ENCODE results near the gene STOX2. TPM values are rescaled to one million over a fixed set of nuclear protein-coding genes. Genes with fewer than 3 reads are reported as not detected.

Gene STOX2
- total RNA-seq, 1 donor from 2014 or later, result 103 TPM

DNA sequence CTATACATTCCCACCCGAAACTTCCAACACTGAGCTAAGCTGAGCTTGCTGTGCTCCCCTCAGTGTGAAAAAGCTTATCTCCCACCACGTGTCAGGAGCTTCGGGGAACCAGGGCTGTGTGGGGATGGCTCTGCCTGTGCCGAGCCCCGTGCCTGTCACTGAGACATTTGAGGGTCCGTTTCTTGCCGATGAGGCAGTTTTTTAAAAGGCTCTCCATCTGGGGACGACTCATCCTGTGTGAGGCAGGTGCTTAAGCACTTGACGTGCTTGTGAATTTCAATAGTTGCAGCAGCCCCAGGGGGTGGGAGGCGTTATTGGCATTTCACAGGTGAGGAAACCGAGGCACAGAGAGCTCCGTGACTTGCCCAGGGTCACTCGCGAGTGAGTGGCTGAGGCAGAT, 151.8 kb downstream of the STOX2 start:
- TF ChIP-seq, protein P1, sequence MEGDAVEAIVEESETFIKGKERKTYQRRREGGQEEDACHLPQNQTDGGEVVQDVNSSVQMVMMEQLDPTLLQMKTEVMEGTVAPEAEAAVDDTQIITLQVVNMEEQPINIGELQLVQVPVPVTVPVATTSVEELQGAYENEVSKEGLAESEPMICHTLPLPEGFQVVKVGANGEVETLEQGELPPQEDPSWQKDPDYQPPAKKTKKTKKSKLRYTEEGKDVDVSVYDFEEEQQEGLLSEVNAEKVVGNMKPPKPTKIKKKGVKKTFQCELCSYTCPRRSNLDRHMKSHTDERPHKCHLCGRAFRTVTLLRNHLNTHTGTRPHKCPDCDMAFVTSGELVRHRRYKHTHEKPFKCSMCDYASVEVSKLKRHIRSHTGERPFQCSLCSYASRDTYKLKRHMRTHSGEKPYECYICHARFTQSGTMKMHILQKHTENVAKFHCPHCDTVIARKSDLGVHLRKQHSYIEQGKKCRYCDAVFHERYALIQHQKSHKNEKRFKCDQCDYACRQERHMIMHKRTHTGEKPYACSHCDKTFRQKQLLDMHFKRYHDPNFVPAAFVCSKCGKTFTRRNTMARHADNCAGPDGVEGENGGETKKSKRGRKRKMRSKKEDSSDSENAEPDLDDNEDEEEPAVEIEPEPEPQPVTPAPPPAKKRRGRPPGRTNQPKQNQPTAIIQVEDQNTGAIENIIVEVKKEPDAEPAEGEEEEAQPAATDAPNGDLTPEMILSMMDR (IDR thresholded peaks at IDR 0.05; ENCODE audit: unreplicated experiment), result no peak
- Mint-ChIP-seq H3K36me3 (peaks cover 19% of the 10 kb centered on the region), H3K27ac (no peak overlapping the region), H3K27me3 (ENCODE audit: low read depth) (no peaks in the 10 kb centered on the region), H3K4me1 (peaks cover 10% of the 10 kb centered on the region), H3K9me3 (no peaks in the 10 kb centered on the region), H3K4me3 (no peak overlapping the region)
- no peak for DNase-seq (ENCODE audit: low spot score in 2 of 2, unreplicated experiment in 2 of 2)

DNA sequence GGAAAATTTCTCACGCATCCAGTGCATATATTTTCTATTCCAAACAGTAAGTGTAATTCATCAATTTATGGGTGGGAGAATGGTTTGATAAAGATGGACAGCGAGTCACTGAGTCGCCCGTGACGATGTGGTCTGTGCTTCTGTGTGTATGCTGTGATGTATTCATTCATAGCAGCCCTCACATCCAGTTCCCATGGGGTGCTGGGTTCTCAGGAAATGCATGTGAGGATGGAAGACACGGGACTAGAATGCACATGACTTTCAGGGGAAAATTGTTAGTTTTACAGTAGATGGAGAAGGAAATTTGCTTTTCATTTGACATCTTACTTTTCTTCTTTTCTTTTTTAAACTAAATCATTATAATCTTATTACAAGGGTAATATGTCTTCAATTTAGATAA, 152.9 kb downstream of the STOX2 start:
- no peak for DNase-seq (ENCODE audit: low spot score in 2 of 2, unreplicated experiment in 2 of 2)
- H3K36me3 Mint-ChIP-seq, result peaks cover 16% of the 10 kb centered on the region
- no peaks in the 10 kb centered on the region for H3K27me3 Mint-ChIP-seq (ENCODE audit: low read depth)
- H3K9me3 Mint-ChIP-seq, result no peaks in the 10 kb centered on the region
- H3K4me1 Mint-ChIP-seq, result peaks cover 8% of the 10 kb centered on the region
- no peak overlapping the region for H3K27ac Mint-ChIP-seq
- no peak overlapping the region for H3K4me3 Mint-ChIP-seq
- TF ChIP-seq, protein P1 (IDR thresholded peaks at IDR 0.05; ENCODE audit: unreplicated experiment), result no peak

DNA sequence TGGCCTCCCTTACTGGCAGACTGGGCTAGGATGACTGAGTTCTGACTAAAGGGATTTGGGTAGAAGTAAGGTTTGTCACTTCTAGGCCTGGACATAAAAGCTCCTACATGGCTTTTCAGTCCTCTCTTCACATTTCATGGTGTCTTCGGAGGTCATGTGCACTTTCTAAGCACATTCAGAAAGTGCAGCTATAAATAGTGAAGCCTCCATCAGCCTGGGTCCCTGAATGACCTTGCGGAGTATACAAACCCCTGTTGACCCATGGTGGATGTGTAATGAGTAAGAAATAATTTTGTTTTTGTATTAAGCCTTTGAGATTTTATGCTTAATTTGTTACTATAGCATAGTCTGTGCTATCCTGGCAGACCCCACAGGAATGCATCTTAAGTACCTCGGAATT, 154.0 kb downstream of the STOX2 start:
- H3K36me3 Mint-ChIP-seq, result peaks cover 18% of the 10 kb centered on the region
- H3K4me3 Mint-ChIP-seq, result no peak overlapping the region
- no peaks in the 10 kb centered on the region for H3K27me3 Mint-ChIP-seq (ENCODE audit: low read depth)
- H3K4me1 Mint-ChIP-seq, result peaks cover 6% of the 10 kb centered on the region
- H3K27ac Mint-ChIP-seq, result no peak overlapping the region
- H3K9me3 Mint-ChIP-seq, result no peaks in the 10 kb centered on the region
- DNase-seq (ENCODE audit: low spot score in 2 of 2, unreplicated experiment in 2 of 2), result no peak
- TF ChIP-seq, protein P1 (IDR thresholded peaks at IDR 0.05; ENCODE audit: unreplicated experiment), result no peak

DNA sequence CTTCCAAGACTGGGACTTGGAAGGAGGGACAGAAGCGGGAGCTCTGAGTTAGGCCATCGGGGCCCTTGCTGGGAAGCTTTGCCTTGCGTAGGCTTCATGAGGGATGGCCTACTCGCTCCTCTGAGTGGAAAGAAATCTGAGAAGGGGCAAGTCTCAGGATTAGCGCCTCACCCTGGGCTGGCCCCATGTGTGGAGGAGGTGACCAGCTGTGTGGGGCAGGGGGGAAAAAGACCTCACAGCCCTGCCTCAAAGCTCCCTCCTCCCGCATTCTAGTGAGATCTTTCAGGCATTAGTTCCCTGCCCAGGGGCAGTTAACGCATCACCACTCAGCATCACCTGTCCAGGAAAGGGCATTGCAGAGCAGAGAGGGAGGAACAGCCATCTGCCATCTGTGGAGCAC, 156.5 kb downstream of the STOX2 start:
- no peak for DNase-seq (ENCODE audit: low spot score in 2 of 2, unreplicated experiment in 2 of 2)
- no peaks in the 10 kb centered on the region for H3K27me3 Mint-ChIP-seq (ENCODE audit: low read depth)
- H3K9me3 Mint-ChIP-seq, result no peaks in the 10 kb centered on the region
- H3K4me1 Mint-ChIP-seq, result peaks cover 12% of the 10 kb centered on the region
- TF ChIP-seq, protein P1 (IDR thresholded peaks at IDR 0.05; ENCODE audit: unreplicated experiment), result no peak
- H3K27ac Mint-ChIP-seq, result no peak overlapping the region
- H3K4me3 Mint-ChIP-seq, result no peak overlapping the region
- H3K36me3 Mint-ChIP-seq, result peaks cover 10% of the 10 kb centered on the region

DNA sequence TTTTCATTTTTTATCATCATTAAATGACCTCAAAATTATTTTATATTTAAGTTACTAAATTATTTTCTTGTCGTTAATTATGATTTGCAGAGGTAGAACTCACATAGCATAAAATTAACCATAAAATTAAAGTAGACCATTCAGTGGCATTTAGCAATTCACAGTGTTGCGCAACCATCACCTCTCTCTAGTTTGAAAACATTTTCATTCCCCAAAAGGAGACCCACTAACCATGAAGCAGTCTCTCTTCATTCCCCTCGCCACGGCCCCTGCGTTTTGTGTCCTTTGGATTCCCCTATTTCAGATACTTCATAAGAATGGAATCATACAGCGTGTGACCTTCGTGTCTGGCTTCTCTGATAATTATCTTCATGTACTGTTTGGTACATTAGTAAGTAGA, 157.7 kb downstream of the STOX2 start:
- H3K4me1 Mint-ChIP-seq, result peaks cover 19% of the 10 kb centered on the region

More for the DNA sequence above, 157.7 kb downstream of the STOX2 start:
- H3K36me3 Mint-ChIP-seq, result peaks cover 10% of the 10 kb centered on the region
- H3K4me3 Mint-ChIP-seq, result no peak overlapping the region
- H3K27me3 Mint-ChIP-seq (ENCODE audit: low read depth), result no peaks in the 10 kb centered on the region
- DNase-seq (ENCODE audit: low spot score in 2 of 2, unreplicated experiment in 2 of 2), result no peak
- no peak overlapping the region for H3K27ac Mint-ChIP-seq
- TF ChIP-seq, protein P1 (IDR thresholded peaks at IDR 0.05; ENCODE audit: unreplicated experiment), result no peak
- H3K9me3 Mint-ChIP-seq, result no peaks in the 10 kb centered on the region
